T-helper 2 cell treated with Interferon-gamma antibody and Interleukin-4, amounts not matched to agents 5 μg/mL and 100 μg/mL, for 36 hours (primary cell): ENCODE results near the gene ITGA2B.
A peak's percentile ranks its signal among the peaks of the same experiment; 100 is the strongest.

Source experiments
- DNase-seq: peaks from one replicate; pipeline ENCODE4 v3.0.0; 2021; ENCODE audit warnings: low spot score
- H3K27ac Mint-ChIP-seq: one replicate; pipeline ENCODE4 v1.8.0; 2021; ENCODE audit warnings: mild to moderate bottlenecking, mixed read lengths
- H3K27me3 Mint-ChIP-seq: one replicate; pipeline ENCODE4 v1.8.0; 2021; ENCODE audit warnings: low read depth, mixed read lengths
- H3K36me3 Mint-ChIP-seq: one replicate; pipeline ENCODE4 v1.8.0; 2021; ENCODE audit warnings: low read depth, mixed read lengths
- H3K4me1 Mint-ChIP-seq: one replicate; pipeline ENCODE4 v1.8.0; 2021; ENCODE audit warnings: low read depth, mixed read lengths
- H3K4me3 Mint-ChIP-seq: one replicate; pipeline ENCODE4 v1.8.0; 2022; ENCODE audit warnings: mild to moderate bottlenecking, moderate library complexity, mixed read lengths
- H3K9me3 Mint-ChIP-seq: one replicate; pipeline ENCODE4 v1.8.0; 2021; ENCODE audit warnings: mixed read lengths

The ITGA2B gene

GRCh38 chr17:44389281-44389680 lies at the start of gene ITGA2B:
Gene ITGA2B, minus strand, starts transcription at chr17:44389649. Its CDS starts 176 bp downstream, at chr17:44389473.
- Mint-ChIP-seq H3K4me3 (no peak within 1 kb of the TSS), H3K27ac (no peak within 1 kb of the TSS), H3K9me3 (no peaks in the 10 kb centered on the region), H3K36me3 (no peaks in the 10 kb centered on the region), H3K4me1 (peaks cover 13% of the 10 kb centered on the region), H3K27me3 (peaks cover 8% of the 10 kb centered on the region)
- no peak for DNase-seq

- no peak overlapping the region for H3K27ac Mint-ChIP-seq
- no peaks in the 10 kb centered on the region for H3K27me3 Mint-ChIP-seq
- H3K4me3 Mint-ChIP-seq, result no peak overlapping the region
These were observed 49.7 kb upstream of the ITGA2B start for GRCh38 chr17:44439168-44439567.

GRCh38 chr17:44438636-44439035 lies 49.2 kb upstream of the ITGA2B start:
- Mint-ChIP-seq H3K9me3 (no peaks in the 10 kb centered on the region), H3K4me1 (peaks cover 17% of the 10 kb centered on the region), H3K27me3 (no peaks in the 10 kb centered on the region), H3K27ac (peak overlapping the region; percentile 34), H3K4me3 (peak overlapping the region; percentile 15), H3K36me3 (peaks cover 14% of the 10 kb centered on the region)
- DNase-seq, result no peak

More at GRCh38 chr17:44439168-44439567, 49.7 kb upstream of the ITGA2B start:
- DNase-seq, result no peak
- peaks cover 17% of the 10 kb centered on the region for H3K4me1 Mint-ChIP-seq
- H3K9me3 Mint-ChIP-seq, result no peaks in the 10 kb centered on the region
- peaks cover 14% of the 10 kb centered on the region for H3K36me3 Mint-ChIP-seq

DNA sequence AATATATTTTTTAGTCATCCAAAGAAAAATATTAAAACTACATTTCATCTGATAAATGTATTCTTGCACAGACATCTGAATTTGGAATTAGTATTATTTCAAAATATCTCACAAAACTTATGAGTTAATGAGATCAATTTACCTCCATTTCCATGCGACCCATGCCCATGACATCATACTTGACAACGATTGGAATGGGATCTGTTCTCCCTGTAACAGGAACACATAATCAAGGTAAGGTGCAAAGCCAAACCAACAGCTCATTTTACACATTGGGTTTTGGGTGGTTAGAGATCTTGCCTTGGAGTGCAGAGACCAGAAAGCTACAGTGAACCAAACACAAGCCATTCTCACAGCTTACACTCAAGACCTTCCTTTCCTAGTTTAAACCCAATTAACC lies 46.9 kb upstream of the ITGA2B start:
- no peak for DNase-seq
- Mint-ChIP-seq H3K9me3 (no peaks in the 10 kb centered on the region), H3K4me3 (no peak overlapping the region), H3K27me3 (no peaks in the 10 kb centered on the region), H3K27ac (no peak overlapping the region), H3K4me1 (peaks cover 17% of the 10 kb centered on the region), H3K36me3 (peaks cover 28% of the 10 kb centered on the region)

DNA sequence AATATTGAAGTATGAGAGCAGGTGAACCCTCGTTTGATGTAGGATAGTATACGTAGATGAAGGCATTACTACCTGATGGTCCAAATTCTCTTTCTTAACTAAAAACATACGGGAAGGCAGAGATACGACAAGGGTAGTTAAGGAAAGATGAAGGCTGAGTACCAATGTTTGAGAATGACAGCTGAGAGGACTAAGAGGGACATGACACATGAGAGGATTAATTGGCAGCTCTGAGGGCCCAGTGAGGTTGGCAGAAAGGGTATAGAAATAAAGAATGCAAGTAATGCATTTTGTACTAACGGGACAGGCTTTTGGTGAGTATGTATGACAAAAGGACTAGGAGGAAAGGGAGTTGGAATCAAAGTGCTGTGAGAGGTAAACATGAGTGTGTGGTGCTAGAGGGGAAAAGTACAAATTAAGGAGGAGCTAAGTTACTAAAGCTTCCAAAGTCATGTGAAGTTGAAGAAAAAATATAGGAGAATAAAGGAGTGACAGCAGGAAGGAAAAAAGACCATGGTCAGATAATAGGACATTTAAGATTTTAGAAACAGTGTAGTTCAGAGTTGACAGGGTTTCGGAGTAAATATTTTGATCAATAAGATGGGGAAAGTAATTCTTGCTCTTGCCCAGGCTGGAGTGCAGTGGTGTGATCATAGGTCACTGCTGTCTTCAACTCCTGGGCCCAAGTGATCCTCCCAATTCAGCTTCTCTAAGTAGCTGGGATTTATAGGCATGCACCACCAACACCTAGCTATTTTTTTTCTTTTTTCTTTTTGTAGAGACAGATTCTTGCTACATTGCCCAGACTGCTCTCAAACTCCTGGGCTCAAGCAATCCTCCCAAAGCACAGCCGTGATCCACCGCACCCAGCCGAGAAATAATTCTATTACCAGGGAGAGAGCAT lies 43.1 kb upstream of the ITGA2B start:
- DNase-seq, result no peak
- H3K27ac Mint-ChIP-seq, result no peak overlapping the region
- no peaks in the 10 kb centered on the region for H3K9me3 Mint-ChIP-seq
- peaks cover 32% of the 10 kb centered on the region for H3K36me3 Mint-ChIP-seq
- H3K4me1 Mint-ChIP-seq, result no peaks in the 10 kb centered on the region
- no peak overlapping the region for H3K4me3 Mint-ChIP-seq
- H3K27me3 Mint-ChIP-seq, result no peaks in the 10 kb centered on the region

DNA sequence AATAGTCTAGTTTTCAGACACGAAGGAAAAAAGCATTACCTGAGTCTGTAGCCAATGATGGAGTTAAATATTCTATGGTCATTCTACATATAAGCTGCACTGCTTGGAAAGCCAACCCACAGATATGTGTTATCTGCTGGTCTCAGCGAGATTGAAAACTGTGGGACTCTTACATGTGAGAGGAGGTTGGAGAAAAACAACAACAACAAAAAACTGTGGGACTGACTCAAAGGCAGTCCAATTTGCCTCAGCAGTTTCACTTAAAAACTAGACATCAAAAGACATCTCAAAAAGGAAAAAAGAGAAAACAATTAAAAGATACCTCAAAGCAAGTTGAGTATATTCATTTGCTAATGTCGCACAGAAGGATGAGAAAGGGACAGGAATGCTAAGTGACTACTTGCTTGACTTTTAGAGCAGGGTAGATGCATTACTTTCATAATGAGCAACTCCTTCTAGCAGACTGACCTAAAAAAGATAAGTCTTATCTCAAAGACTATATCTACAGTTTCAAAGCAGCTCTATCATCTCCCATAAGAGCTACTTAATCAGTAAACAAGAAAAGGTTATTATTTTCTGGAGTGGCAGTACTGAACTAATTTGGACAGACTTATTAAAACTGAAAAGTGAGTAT lies 35.5 kb upstream of the ITGA2B start:
- Mint-ChIP-seq H3K27ac (peak overlapping the region; percentile 33), H3K36me3 (peaks cover 25% of the 10 kb centered on the region), H3K4me1 (peaks cover 22% of the 10 kb centered on the region), H3K27me3 (no peaks in the 10 kb centered on the region), H3K9me3 (no peaks in the 10 kb centered on the region), H3K4me3 (peak overlapping the region; percentile 27)
- DNase-seq, result no peak

DNA sequence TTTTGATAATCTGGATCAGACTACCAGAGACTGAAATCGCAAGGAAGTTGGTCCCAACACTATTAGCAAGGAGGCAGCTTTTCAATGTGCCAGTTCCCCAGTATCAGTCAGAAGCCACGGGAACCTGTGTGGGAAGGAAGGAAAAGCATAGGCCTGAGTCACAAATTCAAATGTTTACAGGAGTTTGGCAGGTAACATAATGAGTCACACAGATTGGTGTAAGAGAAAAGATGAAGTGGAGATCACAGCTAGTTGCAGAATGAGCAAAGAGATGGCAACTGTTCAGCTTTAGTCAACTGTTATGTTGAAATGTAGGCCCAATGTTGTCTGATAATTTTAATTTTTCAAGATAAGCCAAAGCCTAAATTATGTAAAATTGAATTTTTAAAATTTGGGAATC lies 28.1 kb upstream of the ITGA2B start:
- DNase-seq, result peak; percentile 36

DNA sequence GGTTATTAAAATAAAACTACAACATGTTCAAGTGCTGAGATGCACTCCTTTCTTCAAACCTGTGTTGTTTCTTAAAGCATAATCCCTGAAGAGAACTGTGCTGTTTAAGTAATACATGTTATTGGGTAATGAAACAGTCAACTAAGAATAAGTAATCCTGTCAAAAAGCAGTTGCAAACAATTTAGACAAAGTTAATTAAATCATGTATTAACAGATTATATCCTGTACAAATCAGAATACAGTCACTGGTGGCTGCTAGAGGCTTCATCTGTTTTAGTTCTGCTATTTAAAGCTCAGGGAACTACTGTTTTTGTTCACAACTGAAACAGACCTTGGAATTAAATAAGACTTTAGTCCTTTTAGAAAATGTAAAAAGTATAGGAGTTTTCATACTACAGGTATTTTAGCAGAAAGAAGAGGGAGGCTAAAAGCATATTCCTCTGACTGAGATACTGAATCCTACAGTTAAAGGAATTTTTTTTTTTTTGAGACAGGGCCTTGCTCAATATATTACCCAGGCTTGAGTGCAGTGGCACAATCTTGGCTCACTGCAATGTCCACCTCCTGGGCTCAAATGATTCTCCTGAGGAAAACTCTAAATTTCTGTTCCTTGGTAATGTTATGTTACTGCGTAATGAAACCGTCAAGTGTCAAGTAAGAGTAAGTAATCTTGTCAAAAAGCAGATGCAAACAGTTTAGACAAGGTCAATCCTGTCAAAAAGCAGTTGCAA lies 27.3 kb upstream of the ITGA2B start:
- no peaks in the 10 kb centered on the region for H3K9me3 Mint-ChIP-seq
- no peak overlapping the region for H3K4me3 Mint-ChIP-seq
- no peak for DNase-seq
- H3K4me1 Mint-ChIP-seq, result peaks cover 20% of the 10 kb centered on the region
- H3K27me3 Mint-ChIP-seq, result no peaks in the 10 kb centered on the region
- H3K36me3 Mint-ChIP-seq, result peaks cover 22% of the 10 kb centered on the region
- H3K27ac Mint-ChIP-seq, result no peak overlapping the region

More for the DNA sequence above, 28.1 kb upstream of the ITGA2B start:
- Mint-ChIP-seq H3K9me3 (no peaks in the 10 kb centered on the region), H3K27me3 (no peaks in the 10 kb centered on the region), H3K4me1 (peaks cover 20% of the 10 kb centered on the region), H3K27ac (peak overlapping the region; percentile 71), H3K36me3 (peaks cover 22% of the 10 kb centered on the region), H3K4me3 (no peak overlapping the region)

GRCh38 chr17:44414394-44415155 lies 25.1 kb upstream of the ITGA2B start:
- Mint-ChIP-seq H3K27ac (no peak overlapping the region), H3K36me3 (peaks cover 22% of the 10 kb centered on the region), H3K4me1 (peaks cover 14% of the 10 kb centered on the region), H3K9me3 (no peaks in the 10 kb centered on the region), H3K27me3 (no peaks in the 10 kb centered on the region), H3K4me3 (no peak overlapping the region)
- DNase-seq, result no peak

GRCh38 chr17:44409309-44410028 lies 20.0 kb upstream of the ITGA2B start:
- Mint-ChIP-seq H3K4me3 (no peak overlapping the region), H3K4me1 (no peaks in the 10 kb centered on the region), H3K9me3 (no peaks in the 10 kb centered on the region), H3K36me3 (peaks cover 13% of the 10 kb centered on the region), H3K27me3 (no peaks in the 10 kb centered on the region), H3K27ac (no peak overlapping the region)
- DNase-seq, result no peak

DNA sequence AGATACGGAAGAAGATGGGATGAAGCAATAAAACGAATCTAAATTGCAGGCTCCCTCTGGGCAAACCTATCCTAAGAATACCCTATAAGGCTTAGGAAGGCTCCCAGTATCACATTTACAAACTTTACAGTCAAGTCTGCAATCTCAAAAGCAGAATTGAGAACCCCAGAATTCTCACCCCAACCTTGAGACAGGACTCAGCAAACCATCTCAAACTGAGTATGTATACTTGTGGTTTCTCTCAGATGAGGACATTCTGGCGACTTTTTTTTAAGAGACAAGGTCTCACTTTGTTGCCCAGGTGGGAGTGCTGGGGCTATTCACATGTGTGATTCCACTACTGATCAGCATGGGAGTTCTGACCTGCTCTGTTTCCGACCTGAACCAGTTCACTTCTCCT lies 19.3 kb upstream of the ITGA2B start:
- Mint-ChIP-seq H3K4me3 (no peak overlapping the region), H3K27me3 (no peaks in the 10 kb centered on the region), H3K4me1 (no peaks in the 10 kb centered on the region), H3K27ac (no peak overlapping the region), H3K36me3 (peaks cover 13% of the 10 kb centered on the region), H3K9me3 (no peaks in the 10 kb centered on the region)
- no peak for DNase-seq

DNA sequence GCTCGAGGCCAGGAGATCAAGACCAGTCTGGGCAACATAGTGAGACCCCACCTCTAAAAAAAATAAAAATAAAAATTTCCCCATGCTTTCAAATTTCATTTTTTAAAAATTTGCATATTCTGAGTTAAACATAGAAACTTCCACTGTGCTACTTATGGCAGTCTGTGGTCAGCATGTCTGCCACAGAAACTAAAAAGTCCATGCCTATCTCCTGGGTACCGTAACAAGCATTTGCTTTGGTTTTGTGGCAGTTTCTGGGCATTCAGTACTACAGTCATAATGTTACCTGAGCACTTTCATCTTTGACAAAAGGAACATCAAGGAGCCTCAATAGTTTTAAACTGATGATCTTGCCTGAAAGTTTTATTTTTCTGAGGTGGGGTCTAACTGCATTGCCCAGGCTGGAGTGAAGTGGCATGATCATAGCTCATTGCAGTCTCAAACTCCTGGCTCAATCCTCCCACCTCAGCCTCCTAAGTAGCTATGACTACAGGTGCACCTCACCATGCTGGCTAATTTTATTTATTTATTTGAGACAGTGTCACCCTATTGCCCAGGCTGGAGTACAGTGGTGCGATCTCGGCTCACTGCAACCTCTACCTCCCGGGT lies 13.2 kb upstream of the ITGA2B start:
- peaks cover 45% of the 10 kb centered on the region for H3K36me3 Mint-ChIP-seq
- peak; percentile 17 for DNase-seq
- H3K4me3 Mint-ChIP-seq, result no peak overlapping the region
- H3K27me3 Mint-ChIP-seq, result no peaks in the 10 kb centered on the region
- no peaks in the 10 kb centered on the region for H3K9me3 Mint-ChIP-seq
- peak overlapping the region; percentile 52 for H3K27ac Mint-ChIP-seq
- H3K4me1 Mint-ChIP-seq, result peaks cover 7% of the 10 kb centered on the region
